HG03095 (cell line): ENCODE data around the gene GRAP2.
A peak's percentile ranks its signal among the peaks of the same experiment; 100 is the strongest.
"Not testable (repeated sequence)": the region's sequence is repeated elsewhere in the genome, so short reads cannot be mapped to it uniquely, and the experiment has no call there.

Experiments
- ATAC-seq: cut with Tn5 transposase; IDR thresholded peaks from one replicate; pipeline ENCODE4 v1.9.1; 2021; ENCODE audit warnings: moderate library complexity; ENCODE audit not compliant: unreplicated experiment

Gene GRAP2

DNA sequence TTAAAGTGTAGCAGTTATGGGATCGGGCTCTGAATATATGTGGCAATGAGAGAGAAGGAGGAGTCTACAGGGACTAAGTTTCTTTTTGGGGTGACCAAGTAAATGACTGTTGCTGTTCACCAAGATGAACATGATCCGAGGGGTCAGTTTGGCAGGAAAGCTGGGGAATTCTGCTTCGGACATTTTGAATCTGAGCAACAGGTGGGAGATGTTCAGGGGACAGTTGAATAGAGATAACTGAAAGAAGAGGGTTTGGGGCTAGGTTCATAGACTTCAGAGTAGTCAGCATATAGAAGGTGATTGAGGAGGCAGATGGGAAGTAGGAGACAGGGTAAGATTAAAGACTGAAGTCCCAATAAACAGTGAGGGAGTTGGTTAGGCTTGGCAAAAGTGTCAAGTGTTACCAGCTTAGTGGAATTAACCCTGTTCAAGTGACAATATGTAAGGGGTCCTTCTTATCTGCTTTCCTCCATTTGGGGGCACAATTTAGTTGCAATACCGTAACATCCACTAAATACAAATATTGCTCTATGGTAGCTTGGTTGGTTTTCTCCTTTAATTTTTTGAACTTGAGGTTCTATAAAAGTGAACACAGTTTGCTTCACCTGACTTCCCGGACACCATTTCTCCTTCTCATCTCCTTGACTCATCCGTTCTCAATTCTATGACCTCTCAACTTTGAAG lies 4.4 kb upstream of the GRAP2 start:
- no peak for ATAC-seq

DNA sequence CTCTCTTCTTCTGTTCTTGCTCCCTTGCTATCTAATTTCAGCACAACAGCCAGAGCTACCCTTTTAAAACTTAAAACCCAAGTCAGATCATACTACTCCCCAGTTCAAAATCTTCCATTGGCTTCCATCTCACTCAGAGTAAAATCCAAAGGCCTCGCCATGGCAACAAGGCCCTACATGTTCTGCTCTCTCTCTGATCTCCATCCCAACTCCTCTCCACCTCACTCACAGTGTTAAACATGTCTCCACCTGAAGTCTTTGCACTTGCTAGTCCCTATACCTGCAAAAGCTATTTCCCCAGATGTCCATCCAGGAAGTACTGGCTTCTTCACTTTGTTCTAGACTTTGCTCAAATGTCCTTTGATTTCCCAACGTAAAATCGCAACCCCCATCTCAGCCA lies 3.0 kb upstream of the GRAP2 start:
- ATAC-seq = no peak

DNA sequence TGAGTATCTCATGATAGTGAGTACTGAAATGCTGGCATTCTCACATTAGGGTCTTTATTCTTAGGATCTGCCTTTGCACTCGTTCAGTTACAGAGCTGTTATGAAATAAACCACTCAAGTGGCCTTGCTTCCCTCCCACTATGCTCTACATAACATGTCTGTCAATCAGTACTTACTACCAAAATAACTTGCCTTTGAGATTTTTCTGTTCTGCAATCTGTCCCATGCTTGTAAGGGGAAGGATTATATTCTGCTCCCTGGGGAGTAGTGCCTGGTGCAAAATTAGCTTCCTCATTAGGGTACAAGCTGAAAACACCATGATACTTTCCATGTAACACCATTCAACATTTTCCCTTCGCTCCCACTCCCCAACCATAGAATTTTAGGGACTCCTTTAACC lies 1.9 kb upstream of the GRAP2 start:
- peak; percentile 65 for ATAC-seq

DNA sequence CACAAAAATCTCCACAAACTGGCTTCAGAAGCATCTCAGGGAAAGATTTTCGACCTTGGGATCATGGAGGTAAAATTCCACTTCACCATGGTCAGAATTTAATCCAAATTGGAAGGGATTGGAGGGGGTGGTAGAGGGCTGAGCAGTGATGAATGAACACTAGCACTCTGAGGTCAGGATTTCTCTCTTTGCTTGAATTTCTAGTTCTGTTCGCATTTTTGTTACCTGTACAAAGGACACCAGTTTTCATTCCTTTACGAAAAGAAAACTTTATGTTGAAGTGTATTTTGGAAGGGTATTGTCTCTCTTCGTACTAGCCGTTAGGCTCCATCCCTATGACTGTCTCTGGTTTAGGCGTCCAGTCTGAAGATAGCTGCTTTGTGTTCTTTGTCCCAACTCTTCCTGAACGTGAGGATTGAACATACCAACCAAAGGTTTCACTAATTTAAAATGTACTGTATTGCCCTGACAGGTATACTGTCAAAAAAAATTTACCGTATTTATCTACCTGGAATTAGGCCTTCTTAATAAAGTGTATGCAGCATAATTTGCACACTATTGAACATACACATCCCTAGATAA lies 772 bp downstream of the GRAP2 start:
- ATAC-seq = no peak

DNA sequence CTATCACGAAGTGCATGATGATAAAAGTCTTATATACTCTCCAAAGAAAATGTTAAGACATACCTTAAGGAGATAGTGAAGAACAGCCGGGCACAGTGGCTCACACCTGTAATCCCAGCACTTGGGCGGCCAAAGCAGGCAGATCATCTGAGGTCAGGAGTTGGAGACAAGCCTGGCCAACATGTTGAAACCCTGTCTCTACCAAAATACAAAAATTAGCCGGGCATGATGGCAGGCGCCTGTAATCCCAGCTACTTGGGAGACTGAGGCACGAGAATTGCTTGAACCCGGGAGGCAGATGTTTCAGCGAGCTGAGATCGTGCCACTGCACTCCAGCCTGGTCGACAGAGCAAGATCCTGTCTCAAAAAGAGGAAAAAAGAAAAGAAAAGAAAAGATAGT lies 3.1 kb downstream of the GRAP2 start:
- not testable (repeated sequence) for ATAC-seq

DNA sequence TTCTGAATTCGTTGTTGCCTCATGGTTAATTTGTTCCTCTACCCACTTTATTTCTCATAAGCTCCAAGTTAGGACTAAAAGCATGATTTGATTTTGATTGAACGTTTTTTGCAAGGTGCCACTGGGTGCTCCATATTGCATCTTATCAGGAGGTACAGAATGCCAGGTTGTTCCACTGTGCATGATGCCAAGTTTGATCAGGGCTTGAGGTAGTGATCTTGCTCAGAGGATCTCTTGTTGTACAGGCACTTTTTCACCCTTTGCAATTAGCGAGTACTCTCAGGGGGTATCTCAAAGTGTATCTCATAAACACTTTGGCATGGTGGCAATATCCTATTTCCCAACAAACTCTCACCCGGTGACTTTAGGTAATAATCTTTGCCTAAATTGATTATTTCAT lies 4.0 kb downstream of the GRAP2 start:
- no peak for ATAC-seq

DNA sequence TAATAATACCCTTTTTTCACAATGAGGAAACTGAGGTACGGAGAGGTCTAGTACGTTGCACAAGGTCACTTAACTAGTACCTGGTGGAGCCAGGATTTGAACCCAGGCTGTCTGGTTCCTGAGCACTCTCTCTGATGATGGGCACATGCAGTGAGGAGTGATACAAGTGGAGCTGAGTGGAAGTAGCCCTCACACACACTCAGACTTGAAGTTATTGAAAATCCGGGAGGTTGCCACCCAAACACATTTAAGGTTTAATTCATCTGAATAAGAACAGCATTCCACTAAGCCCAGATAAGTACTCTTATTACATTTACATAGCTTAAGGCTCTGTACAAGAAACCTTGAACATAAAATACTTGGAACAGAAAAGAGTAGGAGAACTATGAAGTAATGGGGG lies 4.8 kb downstream of the GRAP2 start:
- no peak for ATAC-seq

DNA sequence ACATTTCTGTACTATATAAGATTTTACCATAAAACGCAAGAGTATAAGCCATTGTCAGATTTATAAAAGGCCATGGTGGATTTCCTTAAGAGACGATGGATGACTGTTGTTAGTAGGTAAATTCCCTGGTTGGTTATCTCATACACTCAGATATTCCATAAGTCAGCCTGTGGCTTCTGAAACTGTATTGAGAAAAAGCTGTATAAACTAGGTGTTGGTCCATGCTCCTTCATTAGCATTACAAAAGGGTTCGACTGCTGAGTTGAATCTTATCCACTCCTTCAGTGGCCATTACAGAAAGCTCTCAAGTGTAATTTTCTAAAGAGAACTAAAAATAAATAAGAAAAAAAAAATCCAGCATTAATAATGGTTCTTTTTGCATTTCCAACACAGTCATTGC lies 5.3 kb downstream of the GRAP2 start:
- ATAC-seq = no peak

DNA sequence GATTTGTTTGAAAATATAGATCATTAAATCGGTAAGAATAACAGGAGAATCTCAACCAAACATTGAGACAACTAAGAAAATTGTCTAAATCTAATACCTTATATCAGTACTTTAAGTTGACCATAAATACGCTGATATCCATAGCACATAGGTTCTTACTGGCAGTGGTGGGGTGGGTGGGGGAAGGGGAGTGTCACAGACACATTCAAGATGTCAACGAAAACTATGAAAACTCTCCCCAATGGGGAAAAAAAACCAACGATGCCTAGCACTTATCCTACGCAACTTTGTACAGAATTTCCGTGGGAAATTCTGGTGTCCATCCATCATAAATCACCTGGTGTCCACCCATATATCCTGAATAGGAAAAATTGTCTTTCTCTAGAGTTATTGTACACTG lies 6.2 kb downstream of the GRAP2 start:
- no peak for ATAC-seq

DNA sequence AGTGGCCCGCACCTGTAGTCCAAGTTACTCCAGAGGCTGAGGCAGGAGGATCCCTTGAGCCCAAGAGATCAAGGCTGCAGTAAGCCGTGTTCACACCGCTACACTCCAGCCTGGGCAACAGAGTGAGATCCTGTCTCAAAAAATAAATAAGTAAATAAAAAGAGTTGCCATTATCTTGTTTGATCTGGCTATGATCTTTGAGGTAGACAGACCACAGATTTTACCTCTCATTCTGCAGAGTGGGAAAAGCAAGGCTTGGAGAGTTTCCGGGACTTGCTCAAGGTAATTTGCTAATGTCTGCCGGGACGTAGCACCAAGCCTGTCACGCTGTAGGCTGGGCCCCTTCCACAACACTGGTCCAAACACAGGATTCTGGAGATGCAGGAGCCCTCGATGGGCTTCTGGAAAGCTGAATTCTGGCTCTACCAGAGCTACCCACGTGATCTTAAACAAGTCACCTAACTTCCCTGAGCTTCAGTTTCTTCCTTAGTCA lies 6.8 kb downstream of the GRAP2 start:
- no peak for ATAC-seq

DNA sequence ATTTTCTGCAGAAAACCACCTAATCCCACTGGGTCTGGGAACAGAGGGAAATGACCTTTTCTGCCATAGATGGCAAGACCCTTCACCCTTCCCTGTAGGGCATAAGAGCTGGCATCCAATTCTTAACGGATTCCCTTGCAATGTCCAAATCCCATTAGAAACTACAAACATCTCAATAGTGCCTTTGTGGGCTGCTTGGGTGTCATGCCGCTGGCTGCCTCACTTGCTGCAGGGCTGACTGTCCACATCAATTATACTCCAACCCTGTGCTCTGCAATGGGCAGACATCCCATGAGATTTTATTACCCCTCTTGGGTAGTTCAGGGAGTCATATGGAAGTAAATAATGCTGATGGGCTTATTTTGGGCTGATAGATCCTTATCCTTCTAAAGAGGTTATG lies 7.3 kb downstream of the GRAP2 start:
- ATAC-seq = no peak

DNA sequence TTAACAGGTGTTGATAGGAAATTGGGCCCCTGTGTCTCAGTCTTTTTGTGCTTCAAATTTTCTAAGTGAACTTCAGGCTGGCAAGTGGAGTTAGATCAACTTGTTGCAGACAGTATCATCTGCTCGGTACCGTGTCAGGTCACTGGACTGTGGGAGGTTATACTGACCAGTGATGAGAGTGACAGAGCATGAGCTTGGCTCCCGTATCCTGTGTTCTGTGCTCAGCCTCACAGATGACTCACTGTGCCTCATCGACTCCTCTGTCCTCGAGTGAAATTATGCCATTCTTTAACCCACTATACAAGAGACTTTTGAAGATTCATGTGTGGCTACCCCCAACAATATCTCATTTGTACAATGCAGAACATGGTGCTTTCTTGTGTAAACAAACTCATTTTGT lies 7.9 kb downstream of the GRAP2 start:
- ATAC-seq = no peak

DNA sequence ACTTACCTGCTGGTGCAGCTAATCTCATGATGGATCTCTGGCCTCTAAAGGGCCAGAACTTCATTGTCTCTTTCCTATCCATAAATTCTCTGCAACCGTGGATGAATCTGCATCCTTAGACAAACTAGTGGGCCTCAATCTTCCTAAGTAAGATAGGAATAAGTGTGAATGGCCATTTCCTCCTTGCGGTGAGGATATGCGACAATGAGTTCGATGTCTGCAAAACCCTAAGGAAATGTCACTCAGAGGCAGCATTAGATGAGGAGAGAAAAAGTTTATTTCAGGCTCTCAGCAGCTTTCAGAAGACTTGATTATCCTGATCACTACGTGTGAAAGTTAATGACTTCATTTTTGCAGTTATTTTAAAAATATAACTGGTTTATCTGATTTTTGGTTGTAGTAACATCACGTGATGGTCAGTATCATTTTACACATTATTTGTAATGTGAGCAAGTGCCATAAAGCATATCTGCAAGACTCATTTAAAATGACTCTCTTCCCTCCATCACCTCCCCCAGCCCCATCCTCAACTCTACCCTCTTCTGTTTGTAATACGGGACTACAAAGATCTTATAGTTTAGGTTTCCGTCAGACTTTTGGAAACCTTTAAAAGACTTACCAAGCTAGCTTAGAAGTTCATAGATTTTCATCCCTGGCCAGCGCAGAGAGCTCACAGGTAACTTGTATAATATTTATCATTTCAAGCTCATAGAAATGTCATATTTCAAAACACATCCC lies 10.2 kb downstream of the GRAP2 start:
- ATAC-seq = no peak

DNA sequence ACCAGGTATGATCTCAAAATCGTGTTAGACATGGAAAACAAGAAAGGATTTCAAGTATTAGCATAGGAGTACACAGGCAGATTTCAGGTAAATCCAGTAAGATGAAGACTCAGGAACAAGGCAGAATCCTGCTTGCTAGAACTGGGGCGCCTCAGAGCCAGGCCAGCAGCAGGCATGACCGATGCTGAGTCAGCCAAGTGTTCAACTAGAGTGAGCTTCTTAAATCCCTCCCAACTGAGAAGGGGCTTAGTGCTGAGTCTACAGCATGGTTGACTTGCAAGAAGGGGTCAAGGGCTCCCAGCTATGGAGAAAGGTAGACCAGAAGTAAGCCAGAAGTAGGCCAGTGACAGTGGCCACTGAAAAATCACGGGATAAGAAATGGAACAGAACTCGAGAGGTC lies 12.4 kb downstream of the GRAP2 start:
- ATAC-seq = no peak

DNA sequence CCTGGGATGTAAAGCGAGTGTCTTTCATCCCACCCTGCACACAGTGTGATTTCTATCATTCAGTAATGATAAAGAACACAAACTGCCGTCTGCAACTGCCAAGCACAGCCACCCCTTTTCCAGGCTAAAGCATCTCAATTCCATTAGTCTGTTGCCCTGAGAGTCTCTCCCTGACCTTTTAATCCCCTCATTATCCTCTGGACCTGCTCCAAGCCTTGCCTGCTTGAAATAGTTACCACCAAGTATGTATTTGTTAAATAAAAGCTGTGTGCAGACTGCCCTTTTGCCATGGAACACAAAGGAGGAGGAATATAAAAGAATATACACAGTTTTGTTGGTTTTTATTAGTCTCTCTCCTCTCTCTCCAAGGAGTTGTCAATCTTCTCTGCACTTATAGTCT lies 13.0 kb downstream of the GRAP2 start:
- no peak for ATAC-seq

DNA sequence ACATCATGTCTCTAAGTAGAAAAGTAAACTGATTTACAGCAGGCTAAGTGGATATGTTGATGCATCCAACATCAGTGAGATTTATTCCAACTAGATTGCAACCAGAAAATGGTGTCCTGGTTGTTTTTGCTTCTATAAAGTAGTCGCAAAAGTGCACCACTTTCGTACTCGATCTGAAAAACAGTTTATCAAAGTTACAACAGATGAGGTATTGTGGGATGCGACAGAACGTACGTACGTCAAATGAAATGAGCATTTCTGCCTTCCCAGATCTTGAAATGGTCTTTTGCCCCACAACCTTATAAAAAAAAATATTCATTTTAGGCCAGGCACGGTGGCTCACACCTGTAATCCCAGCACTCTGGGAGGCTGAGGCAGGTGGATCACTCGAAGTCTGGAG lies 13.7 kb downstream of the GRAP2 start:
- ATAC-seq = no peak

DNA sequence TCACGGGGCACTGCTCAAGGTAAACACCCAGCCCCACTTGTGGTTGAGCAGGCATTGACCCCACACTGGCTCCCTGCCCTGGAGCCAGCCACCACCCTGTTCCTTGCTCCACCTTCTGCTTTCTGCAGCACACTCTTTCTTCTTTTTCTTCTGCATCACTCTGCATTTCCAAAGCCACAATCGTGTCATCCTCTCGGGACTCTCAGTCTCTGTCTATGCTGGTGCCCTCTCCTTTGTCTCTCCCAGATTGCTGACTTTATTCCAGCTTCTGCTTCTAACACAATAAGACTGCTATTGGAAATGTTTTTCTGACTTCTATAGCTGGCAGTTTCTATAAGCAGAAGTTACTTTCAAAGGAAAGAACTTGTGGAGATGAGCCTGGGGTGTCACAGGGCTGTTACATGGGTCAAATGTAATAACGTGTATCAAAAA lies 14.4 kb downstream of the GRAP2 start:
- ATAC-seq = no peak

DNA sequence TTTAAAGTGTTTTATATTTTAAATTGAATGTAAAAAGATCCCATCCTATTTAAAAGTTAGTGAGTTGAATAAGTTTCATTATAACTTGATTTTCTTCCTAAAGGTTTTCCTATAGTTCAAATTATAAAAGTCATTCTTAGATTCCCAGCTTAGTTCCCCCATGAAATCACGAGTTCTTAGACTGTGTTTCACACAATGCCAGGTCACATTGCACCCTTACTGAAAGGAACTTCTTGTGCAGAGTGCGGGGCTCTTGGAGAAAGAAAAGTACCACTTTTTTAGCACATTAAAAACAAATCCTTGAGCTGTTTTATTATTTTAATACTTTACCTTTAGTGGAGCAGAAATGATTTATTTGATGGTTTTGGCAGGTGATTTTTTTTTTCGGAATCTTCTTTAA lies 15.6 kb downstream of the GRAP2 start:
- no peak for ATAC-seq

DNA sequence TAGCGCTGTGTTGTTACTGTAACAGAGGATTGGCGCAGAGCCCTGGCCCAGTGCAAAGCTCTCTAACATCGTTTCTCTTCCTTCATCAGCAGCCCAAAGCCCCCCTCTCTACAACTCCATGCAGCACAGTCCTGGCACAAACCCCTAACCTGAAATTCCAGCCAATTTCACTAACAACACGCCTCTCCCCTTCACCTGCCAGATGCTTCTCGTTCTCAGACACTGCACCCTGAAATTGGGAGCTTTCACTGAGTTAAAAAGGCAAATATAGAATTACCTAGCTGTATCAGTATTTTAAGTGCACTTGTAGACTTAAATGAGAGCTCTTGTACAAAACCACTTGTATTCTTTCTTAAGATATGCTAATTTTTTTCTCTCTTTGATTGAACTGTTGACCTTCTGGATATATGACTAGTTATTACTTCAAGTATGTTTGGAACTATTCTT lies 16.3 kb downstream of the GRAP2 start:
- ATAC-seq = no peak

DNA sequence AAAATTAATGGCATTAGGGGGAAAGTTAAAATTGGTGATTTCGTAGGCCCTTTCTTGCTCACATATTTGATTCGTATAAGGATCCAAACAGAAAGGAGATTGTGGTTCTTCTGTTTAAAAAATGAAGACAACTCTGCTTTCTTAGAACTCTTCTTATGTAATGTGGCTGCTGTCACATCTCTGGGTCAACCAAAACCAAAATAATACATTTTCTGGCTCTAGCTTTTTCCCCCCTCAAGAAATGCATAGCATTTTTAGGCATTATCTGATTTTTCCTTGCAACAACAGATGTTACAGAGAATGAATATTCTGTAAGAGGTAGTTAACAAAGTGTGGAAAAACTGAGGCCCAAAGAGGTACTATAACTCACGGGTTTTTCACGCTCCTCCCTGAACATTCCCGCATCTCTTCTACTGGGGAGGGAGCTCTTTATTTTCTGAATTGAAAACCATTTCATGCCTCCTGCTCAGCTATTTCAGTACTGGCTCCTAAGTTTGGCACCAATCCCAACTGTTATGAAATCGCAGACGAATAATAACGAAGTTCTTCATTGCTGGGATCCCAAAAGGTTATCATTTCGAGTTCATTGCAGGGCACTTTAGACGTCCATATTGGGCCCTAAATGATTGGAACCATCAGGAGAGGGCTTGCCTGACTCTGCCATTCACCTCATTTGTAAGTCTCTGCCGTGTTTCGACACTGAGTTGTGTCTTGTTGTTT lies 17.1 kb downstream of the GRAP2 start:
- ATAC-seq = no peak

DNA sequence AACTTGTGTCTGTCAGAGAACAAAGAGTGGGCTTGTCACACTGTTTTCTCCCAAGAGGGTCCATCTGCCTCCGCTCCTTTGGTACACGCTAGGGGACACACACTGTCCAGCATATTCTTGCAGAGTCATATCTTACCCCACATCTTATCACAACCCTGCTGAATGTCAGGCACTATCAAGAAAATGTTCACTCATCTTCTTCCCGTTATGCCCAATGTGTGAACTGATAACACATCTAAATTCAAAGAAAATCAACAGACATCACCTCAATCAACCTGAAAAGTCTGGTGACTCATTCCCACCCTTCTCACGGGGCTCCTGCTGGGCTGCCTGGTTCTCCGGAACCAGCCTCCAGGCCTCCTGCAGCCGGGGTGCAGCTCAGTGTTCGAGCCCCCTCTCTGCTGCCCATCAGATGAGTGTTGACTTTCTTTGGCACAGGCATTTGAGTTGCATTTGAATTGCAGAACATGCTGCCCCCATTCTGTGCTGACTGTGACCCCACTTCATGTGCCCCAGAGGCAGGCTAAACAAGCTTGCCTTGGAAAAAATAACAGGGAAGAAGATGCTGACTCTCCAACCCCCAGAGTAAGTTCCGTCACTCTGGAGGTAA lies 19.4 kb downstream of the GRAP2 start:
- ATAC-seq = no peak
